Esophagus muscularis mucosa (tissue), 4 donors: ENCODE measurements around the gene SLC25A42. TPM values are rescaled to one million over a fixed set of nuclear protein-coding genes. Genes with fewer than 3 reads are reported as not detected.
"Not testable (repeated sequence)": the region's sequence is repeated elsewhere in the genome, so short reads cannot be mapped to it uniquely, and the experiment has no call there.

Source experiments
- DNase-seq: peaks from one replicate; pipeline ENCODE4 v3.0.0-alpha.2; 2017; ENCODE audit errors: extremely low spot score
- H3K27ac ChIP-seq, 4 donors: fragments of 200-600 bp; sonication (generic); replicated peaks in 1 of 4; 1 replicate in 3 of 4; 2 replicates in 1 of 4; pipeline ENCODE4 v1.5.1; 2016 to 2019; ENCODE audit warnings: mild to moderate bottlenecking in 1 of 4
- H3K27me3 ChIP-seq, 4 donors: fragments of 200-600 bp; sonication (generic); one replicate each; pipeline versions ENCODE4 v1.5.1 to v1.6.0; 2016 to 2019
- H3K36me3 ChIP-seq, 4 donors: fragments of 200-600 bp; sonication (generic); one replicate each; pipeline ENCODE4 v1.5.1; 2016 to 2019
- H3K4me1 ChIP-seq, 4 donors: fragments of 200-600 bp; sonication (generic); one replicate each; pipeline ENCODE4 v1.5.1; 2016 to 2019
- H3K4me3 ChIP-seq, 4 donors: fragments of 200-600 bp; sonication (generic); 1 replicate in 2 of 4; 2 replicates in 2 of 4; pipeline ENCODE4 v1.5.1; 2016 to 2019; ENCODE audit warnings: mild to moderate bottlenecking in 4 of 4, moderate library complexity in 1 of 4
- H3K9me3 ChIP-seq, 4 donors: fragments of 200-600 bp; sonication (generic); 1 replicate in 3 of 4; 2 replicates in 1 of 4; pipeline ENCODE4 v1.5.1; 2016 to 2019
- CTCF ChIP-seq, 3 experiments: fragments of 200-600 bp in 2 of 3; fragments of 450-650 bp in 1 of 3; sonication (generic) in 2 of 3; IDR thresholded peaks; one replicate each; pipeline ENCODE4 v1.5.1; 2017 to 2019; ENCODE audit warnings: antibody characterized with exemption in 3 of 3, mild to moderate bottlenecking in 2 of 3, moderate library complexity in 1 of 3
- EP300 ChIP-seq: sonication (generic); formaldehyde crosslinking; IDR thresholded peaks from one replicate; pipeline ENCODE4 v1.6.1; 2017; ENCODE audit warnings: antibody characterized with exemption
- POLR2A ChIP-seq: fragments of 450-650 bp; IDR thresholded peaks from one replicate; pipeline ENCODE4 v1.6.1; 2017; ENCODE audit warnings: antibody characterized with exemption, moderate library complexity, mild to moderate bottlenecking, low read depth
- POLR2AphosphoS5 ChIP-seq, 2 donors: sonication (generic); formaldehyde crosslinking; IDR thresholded peaks; one replicate each; pipeline ENCODE4 v1.6.1; 2017; ENCODE audit warnings: antibody characterized with exemption in 2 of 2
- WGBS: methylation state at CpG from one replicate; pipeline ENCODE4 v1.1.5; 2018; 5-methylcytosine and 5-hydroxymethylcytosine counted together
- intact Hi-C: fragments of 100-400 bp; cut with DNase I; formaldehyde crosslinking; loops from one replicate; pipeline ENCODE4 v1.15.1; 2023
- total RNA-seq, 4 donors: library from RNA; depleted of rRNA; stranded (reverse); fragments of >200 nt; gene quantifications; one replicate each; pipeline versions ENCODE4 v1.1.0 to v1.2.1, GENCODE V29; 2016

Gene SLC25A42
- total RNA-seq, 4 donors from 2014 or later = 11.2 to 16.8 (median 13.8) TPM

DNA sequence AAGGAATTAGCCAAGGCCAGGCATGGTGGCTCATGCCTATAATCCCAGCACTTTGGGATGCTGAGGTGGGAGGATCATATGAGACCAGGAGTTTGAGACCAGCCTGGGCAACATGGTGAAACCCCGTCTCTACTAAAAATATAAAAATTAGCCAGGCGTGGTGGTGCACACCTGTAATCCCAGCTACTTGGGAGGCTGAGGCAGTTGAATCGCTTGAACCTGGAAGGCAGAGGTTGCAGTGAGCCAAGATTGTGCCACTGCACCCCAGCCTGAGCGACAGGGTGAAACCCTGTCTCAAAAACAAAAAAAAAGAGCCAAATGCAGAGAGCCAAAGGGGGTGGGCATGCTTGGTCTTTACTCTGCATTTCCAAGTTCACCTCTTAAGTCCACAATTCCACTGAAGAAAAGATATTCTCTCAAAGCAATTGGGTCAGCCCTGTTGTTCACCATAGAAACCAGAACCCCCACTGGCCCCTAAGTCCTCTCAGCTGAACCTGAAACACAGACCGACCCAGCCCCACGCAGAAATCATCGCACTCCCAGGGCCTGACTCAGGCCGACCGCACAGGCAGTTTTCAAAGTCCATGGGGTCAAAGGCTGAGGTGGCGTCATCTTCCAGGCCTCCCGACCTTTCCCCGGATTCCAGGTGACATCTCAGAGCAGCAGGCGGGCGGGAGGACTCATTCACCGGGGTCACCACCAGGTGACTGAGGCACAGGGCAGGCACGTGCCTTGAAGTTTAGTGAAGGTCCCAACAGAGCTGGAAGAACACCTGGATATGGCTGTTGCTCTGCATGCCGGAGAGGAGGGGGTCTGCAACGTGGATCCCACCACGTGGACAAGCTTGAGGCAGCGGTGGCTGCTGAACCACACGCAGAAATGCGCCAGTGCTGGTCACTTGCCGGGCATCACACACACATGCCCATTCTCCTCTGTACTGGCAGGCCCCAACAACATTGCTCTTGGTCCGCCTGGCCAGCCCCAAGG lies 33.1 kb downstream of the SLC25A42 start:
- Histone ChIP-seq H3K4me1 (no peaks in the 10 kb centered on the region), H3K27me3 (no peaks in the 10 kb centered on the region), H3K36me3 (peaks cover 13 to 62% (median 48%) of the 10 kb centered on the region in 4 donors), H3K27ac (no peak overlapping the region), H3K9me3 (no peaks in the 10 kb centered on the region), H3K4me3 (no peak overlapping the region)
- DNase-seq = no peak
- intact Hi-C loops = no loop called here
- TF ChIP-seq EP300 (no peak), POLR2AphosphoS5 (IDR thresholded peaks at IDR 0.05) (no peak), CTCF (IDR thresholded peaks at IDR 0.05) (no peak), POLR2A (no peak)
- 92% methylated on average over 15 of the region's 24 CpGs for WGBS

DNA sequence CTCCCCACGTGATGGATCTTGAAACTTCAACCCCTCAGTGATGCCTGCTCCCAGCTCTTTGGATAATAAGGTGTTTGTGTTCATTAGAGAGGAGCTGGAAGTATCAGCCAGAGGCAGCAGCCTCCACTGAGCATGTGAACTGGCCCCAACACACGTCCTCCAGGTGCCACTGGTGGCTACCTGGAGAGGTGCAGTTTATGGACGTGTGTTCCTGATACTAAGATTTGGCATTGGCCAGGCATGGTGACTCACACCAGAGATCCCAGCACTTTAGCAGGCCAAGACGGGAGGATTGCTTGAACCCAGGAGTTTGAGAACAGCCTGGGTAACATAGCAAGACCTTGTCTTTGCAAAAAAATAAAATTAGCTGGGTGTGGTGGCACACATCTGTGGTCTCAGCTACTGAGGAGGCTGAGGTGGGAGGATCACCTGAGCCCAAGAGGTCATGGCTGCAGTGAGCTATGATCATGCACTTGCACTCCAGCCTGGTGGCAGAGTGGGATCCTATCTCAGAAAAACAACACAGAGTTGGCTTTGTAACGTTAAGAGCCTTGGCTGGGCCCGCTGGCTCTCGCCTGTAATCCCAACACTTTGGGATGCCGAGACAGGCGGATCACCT lies 34.4 kb downstream of the SLC25A42 start:
- intact Hi-C loops = no loop called here
- Histone ChIP-seq H3K4me1 (no peaks in the 10 kb centered on the region), H3K9me3 (no peaks in the 10 kb centered on the region), H3K36me3 (peaks cover 13 to 71% (median 48%) of the 10 kb centered on the region in 4 donors), H3K27ac (no peak overlapping the region), H3K27me3 (no peaks in the 10 kb centered on the region), H3K4me3 (no peak overlapping the region)
- 90% methylated on average over 9 of the region's 9 CpGs for WGBS
- TF ChIP-seq CTCF (IDR thresholded peaks at IDR 0.05) (no peak), EP300 (no peak), POLR2A (no peak), POLR2AphosphoS5 (IDR thresholded peaks at IDR 0.05) (no peak)
- no peak for DNase-seq

GRCh38 chr19:19098703-19099632 lies 35.2 kb downstream of the SLC25A42 start:
- no peaks in the 10 kb centered on the region for H3K9me3 ChIP-seq
- no peak overlapping the region for H3K4me3 ChIP-seq
- no peaks in the 10 kb centered on the region for H3K27me3 ChIP-seq
- H3K27ac ChIP-seq = no peak overlapping the region
- WGBS = 82% methylated on average over 14 of the region's 18 CpGs
- no peak for TF ChIP-seq POLR2AphosphoS5 (IDR thresholded peaks at IDR 0.05)
- no peak for TF ChIP-seq CTCF (IDR thresholded peaks at IDR 0.05)
- TF ChIP-seq EP300 = no peak
- TF ChIP-seq POLR2A = no peak
- DNase-seq = no peak
- peaks cover 13 to 71% (median 48%) of the 10 kb centered on the region in 4 donors for H3K36me3 ChIP-seq
- H3K4me1 ChIP-seq = no peaks in the 10 kb centered on the region
- intact Hi-C loops = no loop called here

- TF ChIP-seq POLR2A = no peak
- no peak for TF ChIP-seq CTCF (IDR thresholded peaks at IDR 0.05)
- TF ChIP-seq EP300 = no peak
- no peak for TF ChIP-seq POLR2AphosphoS5 (IDR thresholded peaks at IDR 0.05)
- intact Hi-C loops = no loop called here
- no peak for DNase-seq
- no peaks in the 10 kb centered on the region for H3K27me3 ChIP-seq
- H3K27ac ChIP-seq = no peak overlapping the region
- peaks cover 0 to 15% (median 11%) of the 10 kb centered on the region in 4 donors for H3K4me1 ChIP-seq
- WGBS = 94% methylated on average over 5 of the region's 8 CpGs
- H3K4me3 ChIP-seq = no peak overlapping the region
- no peaks in the 10 kb centered on the region for H3K9me3 ChIP-seq
- H3K36me3 ChIP-seq = peaks cover 13 to 64% (median 43%) of the 10 kb centered on the region in 4 donors
Observed at GRCh38 chr19:19101540-19101939, 37.7 kb downstream of the SLC25A42 start.

DNA sequence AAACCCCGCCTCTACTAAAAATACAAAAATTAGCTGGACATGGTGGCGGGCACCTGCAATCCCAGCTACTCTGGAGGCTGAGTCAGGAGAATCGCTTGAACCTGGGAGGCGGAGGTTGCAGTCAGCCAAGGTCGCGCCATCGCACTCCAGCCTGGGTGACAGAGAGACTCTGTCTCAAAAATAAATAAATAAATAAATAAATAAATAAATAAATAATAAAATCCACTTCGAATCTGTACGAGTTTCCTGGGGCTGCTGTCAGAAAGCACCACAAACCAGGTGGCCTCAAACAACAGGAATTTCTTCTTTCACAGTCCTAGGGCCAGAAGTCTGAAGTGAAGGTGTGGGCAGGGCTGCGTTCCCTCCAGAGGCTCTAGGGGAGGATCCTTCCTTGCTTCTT lies 38.8 kb downstream of the SLC25A42 start:
- H3K4me3 ChIP-seq, intact Hi-C loops, DNase-seq, H3K9me3 ChIP-seq, H3K27me3 ChIP-seq, H3K27ac ChIP-seq: not testable (repeated sequence)
- WGBS = 94% methylated on average over 10 of the region's 10 CpGs
- Histone ChIP-seq H3K36me3 (peaks cover 6 to 55% (median 33%) of the 10 kb centered on the region in 4 donors), H3K4me1 (peaks cover 0 to 15% (median 11%) of the 10 kb centered on the region in 4 donors)
